Mesendoderm (in vitro differentiated cells): ENCODE data around the gene ATP8B2.
"Not testable (repeated sequence)": the region's sequence is repeated elsewhere in the genome, so short reads cannot be mapped to it uniquely, and the experiment has no call there.

Experiments used
- DNase-seq: peaks from one replicate; pipeline ENCODE4 v3.0.0; 2013
- H2AK5ac ChIP-seq: 2 replicates; pipeline ENCODE4 v1.6.1; 2013; ENCODE audit warnings: low read length, inconsistent platforms
- H2BK120ac ChIP-seq: 2 replicates; pipeline ENCODE4 v1.6.1; 2013; ENCODE audit warnings: low read depth, mild to moderate bottlenecking, low read length, moderate library complexity, mixed read lengths
- H2BK15ac ChIP-seq: replicated peaks from 2 replicates; pipeline ENCODE4 v1.6.1; 2013; ENCODE audit warnings: low read depth, mild to moderate bottlenecking, moderate library complexity
- H2BK5ac ChIP-seq: 2 replicates; pipeline ENCODE4 v1.6.1; 2013; ENCODE audit warnings: low read length, inconsistent platforms
- H3K18ac ChIP-seq: 2 replicates; pipeline ENCODE4 v1.6.1; 2013; ENCODE audit warnings: mild to moderate bottlenecking, low read length, mixed read lengths
- H3K23ac ChIP-seq: one replicate; pipeline ENCODE4 v1.6.1; 2013; ENCODE audit warnings: low read length
- H3K27ac ChIP-seq: 2 replicates; pipeline ENCODE4 v1.5.1; 2013; ENCODE audit warnings: low read depth, mild to moderate bottlenecking, inconsistent platforms, low read length, moderate library complexity
- H3K27me3 ChIP-seq: 2 replicates; pipeline ENCODE4 v1.6.1; 2013; ENCODE audit warnings: low read length, control low read depth, mild to moderate bottlenecking, inconsistent platforms; ENCODE audit not compliant: insufficient read depth, poor library complexity
- H3K36me3 ChIP-seq: 2 replicates; pipeline ENCODE4 v1.6.1; 2013; ENCODE audit warnings: low read length, inconsistent platforms; ENCODE audit not compliant: control insufficient read depth, insufficient read depth
- H3K4ac ChIP-seq: one replicate; pipeline ENCODE4 v1.6.1; 2013; ENCODE audit warnings: low read depth, mild to moderate bottlenecking, low read length, moderate library complexity
- H3K4me1 ChIP-seq: 2 replicates; pipeline ENCODE4 v1.6.1; 2013; ENCODE audit warnings: low read depth, low read length, inconsistent platforms; ENCODE audit not compliant: control insufficient read depth
- H3K4me2 ChIP-seq: 2 replicates; pipeline ENCODE4 v1.6.1; 2013; ENCODE audit warnings: low read length
- H3K4me3 ChIP-seq: 2 replicates; pipeline ENCODE4 v1.5.1; 2013; ENCODE audit warnings: mild to moderate bottlenecking, low read length
- H3K56ac ChIP-seq: one replicate; pipeline ENCODE4 v1.6.1; 2013; ENCODE audit warnings: low read length
- H3K79me1 ChIP-seq: 2 replicates; pipeline ENCODE4 v1.6.1; 2013; ENCODE audit warnings: low read length, inconsistent platforms
- H3K79me2 ChIP-seq: 2 replicates; pipeline ENCODE4 v1.6.1; 2013; ENCODE audit warnings: mild to moderate bottlenecking, low read length; ENCODE audit not compliant: control insufficient read depth, insufficient read depth
- H3K9ac ChIP-seq: 2 replicates; pipeline ENCODE4 v1.6.1; 2013; ENCODE audit warnings: low read length, inconsistent platforms
- H4K5ac ChIP-seq: one replicate; pipeline ENCODE4 v1.6.1; 2013; ENCODE audit warnings: low read length
- H4K8ac ChIP-seq: one replicate; pipeline ENCODE4 v1.6.1; 2013; ENCODE audit warnings: low read depth, mild to moderate bottlenecking, control low read depth, low read length, moderate library complexity
- WGBS: extraction: QIAGEN DNeasy Blood & Tissue Kit; methylation state at CpG from one replicate; pipeline ENCODE4 v1.1.7; 2013; ENCODE audit warnings: low lambda C conversion rate, missing lambda C conversion rate; ENCODE audit not compliant: insufficient coverage; ENCODE audit errors: extremely low coverage; 5-methylcytosine and 5-hydroxymethylcytosine counted together

Gene ATP8B2

DNA sequence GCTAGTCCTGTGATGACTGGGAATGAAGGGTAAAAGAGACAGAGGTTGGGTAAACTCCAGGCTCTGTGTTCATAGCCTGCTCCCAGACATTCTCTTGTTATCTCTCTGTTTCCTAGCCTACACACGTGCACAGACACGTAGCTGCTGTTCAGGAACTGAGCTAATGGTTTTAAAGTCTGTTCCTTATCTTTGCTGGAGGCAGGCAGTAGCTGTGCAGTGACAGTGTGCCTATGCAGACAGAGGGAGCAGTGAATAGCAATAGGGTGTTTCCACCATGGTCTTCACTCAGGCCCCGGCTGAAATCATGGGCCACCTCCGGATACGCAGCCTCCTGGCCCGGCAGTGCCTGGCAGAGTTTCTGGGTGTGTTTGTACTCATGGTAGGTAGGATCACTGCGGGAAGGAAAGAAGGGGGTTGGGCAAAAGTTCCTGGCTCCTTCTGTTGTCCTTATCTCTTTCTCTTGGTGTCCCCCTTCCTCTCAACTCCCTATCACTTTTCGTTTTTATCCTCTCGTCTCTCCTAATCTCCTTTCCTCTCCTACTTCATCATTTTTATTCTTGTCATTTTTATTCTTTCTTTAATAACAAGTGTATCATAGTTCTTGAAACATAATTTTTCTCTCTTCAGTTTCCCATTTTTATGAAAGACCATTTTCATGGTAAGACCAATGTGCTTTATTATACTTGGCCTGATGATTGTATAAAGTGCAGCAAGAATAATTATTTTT lies 4.3 kb upstream of the ATP8B2 start, which contains the start of gene AQP10:
TSS of gene AQP10 (plus strand) at position 212 of the 727 bp plus-strand sequence. CDS start at position 275, 63 bp downstream.
- Histone ChIP-seq H3K27me3 (no peaks in the 10 kb centered on the region), H2BK5ac (no peak within 1 kb of the TSS), H3K4me1 (no peaks in the 10 kb centered on the region), H3K79me1 (no peaks in the 10 kb centered on the region), H3K9ac (no peak within 1 kb of the TSS), H2BK15ac (no peak within 1 kb of the TSS), H4K8ac (no peak within 1 kb of the TSS), H3K4ac (no peak within 1 kb of the TSS), H3K18ac (no peak within 1 kb of the TSS), H2AK5ac (no peak within 1 kb of the TSS), H3K56ac (no peak within 1 kb of the TSS), H3K4me2 (no peak within 1 kb of the TSS), H3K79me2 (no peaks in the 10 kb centered on the region), H3K23ac (no peak within 1 kb of the TSS), H4K5ac (no peak within 1 kb of the TSS), H3K36me3 (no peaks in the 10 kb centered on the region), H2BK120ac (no peak within 1 kb of the TSS), H3K27ac (no peak within 1 kb of the TSS), H3K4me3 (no peak within 1 kb of the TSS)
- no peak for DNase-seq
- WGBS = 100% methylated on average over 2 of the region's 9 CpGs

DNA sequence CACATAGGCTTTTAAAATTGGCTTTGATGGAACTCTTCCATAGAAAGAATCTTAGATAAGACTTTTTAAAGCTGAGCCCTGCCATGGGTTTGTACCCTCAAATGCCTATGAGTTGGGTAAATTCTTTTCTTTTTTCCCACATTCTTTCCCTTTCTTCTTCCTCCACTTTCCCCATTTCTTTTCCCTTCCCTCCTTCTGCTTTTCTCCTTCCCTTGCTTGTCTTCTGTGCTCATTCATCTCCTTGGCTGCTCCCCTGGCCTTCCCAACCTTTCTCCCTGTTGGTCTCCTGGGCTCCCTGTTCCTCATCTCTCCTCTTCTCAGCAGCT lies 3.8 kb upstream of the ATP8B2 start:
- H3K9ac ChIP-seq, H2AK5ac ChIP-seq, H4K8ac ChIP-seq, H3K18ac ChIP-seq, H2BK5ac ChIP-seq, H4K5ac ChIP-seq, H3K4me2 ChIP-seq, H3K23ac ChIP-seq, H3K36me3 ChIP-seq, H3K79me2 ChIP-seq, H3K27me3 ChIP-seq, DNase-seq, H3K56ac ChIP-seq, H2BK15ac ChIP-seq, H3K4ac ChIP-seq, H2BK120ac ChIP-seq, H3K4me1 ChIP-seq, H3K79me1 ChIP-seq, H3K27ac ChIP-seq, H3K4me3 ChIP-seq: not testable (repeated sequence)

DNA sequence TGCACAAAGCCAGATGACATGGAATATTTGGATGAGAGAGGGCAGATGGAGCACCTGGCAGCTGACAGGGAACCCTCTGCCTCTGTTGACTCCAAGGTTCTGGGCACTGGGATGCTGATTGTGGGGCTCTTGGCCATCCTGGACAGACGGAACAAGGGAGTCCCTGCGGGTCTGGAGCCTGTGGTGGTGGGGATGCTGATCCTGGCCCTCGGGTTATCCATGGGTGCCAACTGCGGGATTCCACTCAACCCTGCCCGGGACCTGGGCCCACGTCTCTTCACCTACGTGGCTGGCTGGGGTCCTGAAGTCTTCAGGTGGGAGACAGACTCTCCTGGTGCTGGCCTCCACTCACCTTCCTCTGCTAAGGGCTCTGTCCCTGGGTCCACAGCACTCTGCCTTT lies 1.8 kb upstream of the ATP8B2 start:
- H3K79me2 ChIP-seq = peaks cover 3% of the 10 kb centered on the region
- WGBS = no CpG with 5 or more reads among the region's 7 CpGs
- no peak overlapping the region for H3K4me3 ChIP-seq
- H3K36me3 ChIP-seq = no peaks in the 10 kb centered on the region
- H2AK5ac ChIP-seq = no peak overlapping the region
- no peak overlapping the region for H2BK5ac ChIP-seq
- H2BK15ac ChIP-seq = no peak overlapping the region
- peaks cover 13% of the 10 kb centered on the region for H3K4me1 ChIP-seq
- no peak overlapping the region for H2BK120ac ChIP-seq
- no peak for DNase-seq
- no peaks in the 10 kb centered on the region for H3K27me3 ChIP-seq
- H4K8ac ChIP-seq = no peak overlapping the region
- no peak overlapping the region for H3K23ac ChIP-seq
- no peak overlapping the region for H3K4me2 ChIP-seq
- H3K56ac ChIP-seq = no peak overlapping the region
- H3K79me1 ChIP-seq = peaks cover 3% of the 10 kb centered on the region
- H4K5ac ChIP-seq = no peak overlapping the region
- no peak overlapping the region for H3K18ac ChIP-seq
- no peak overlapping the region for H3K27ac ChIP-seq
- H3K9ac ChIP-seq = no peak overlapping the region
- no peak overlapping the region for H3K4ac ChIP-seq

DNA sequence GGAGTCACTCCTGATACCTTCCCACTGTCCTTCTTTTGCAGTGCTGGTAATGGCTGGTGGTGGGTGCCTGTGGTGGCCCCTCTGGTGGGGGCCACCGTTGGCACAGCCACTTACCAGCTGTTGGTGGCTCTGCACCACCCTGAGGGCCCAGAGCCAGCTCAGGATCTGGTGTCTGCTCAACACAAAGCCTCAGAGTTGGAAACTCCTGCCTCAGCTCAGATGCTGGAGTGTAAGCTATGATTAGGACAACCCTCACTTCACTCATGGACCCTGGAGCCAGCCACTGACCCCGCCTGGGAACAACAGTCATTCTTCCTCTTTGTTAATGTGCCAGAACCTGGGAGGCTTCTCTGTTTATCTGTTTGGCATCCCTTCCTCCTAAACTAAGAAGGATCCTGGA lies 1.1 kb upstream of the ATP8B2 start:
- no peak overlapping the region for H3K4me3 ChIP-seq
- H3K18ac ChIP-seq = no peak overlapping the region
- H2BK5ac ChIP-seq = no peak overlapping the region
- H4K8ac ChIP-seq = no peak overlapping the region
- no peak overlapping the region for H3K4me2 ChIP-seq
- no peaks in the 10 kb centered on the region for H3K36me3 ChIP-seq
- no peak overlapping the region for H4K5ac ChIP-seq
- H3K56ac ChIP-seq = no peak overlapping the region
- no peak for DNase-seq
- H3K27ac ChIP-seq = no peak overlapping the region
- no peak overlapping the region for H2BK120ac ChIP-seq
- no peak overlapping the region for H3K4ac ChIP-seq
- no peak overlapping the region for H3K9ac ChIP-seq
- peaks cover 3% of the 10 kb centered on the region for H3K79me2 ChIP-seq
- no peak overlapping the region for H2BK15ac ChIP-seq
- H3K27me3 ChIP-seq = no peaks in the 10 kb centered on the region
- H3K23ac ChIP-seq = no peak overlapping the region
- H3K4me1 ChIP-seq = peaks cover 13% of the 10 kb centered on the region
- no CpG with 5 or more reads among the region's 2 CpGs for WGBS
- H2AK5ac ChIP-seq = no peak overlapping the region
- peaks cover 3% of the 10 kb centered on the region for H3K79me1 ChIP-seq

DNA sequence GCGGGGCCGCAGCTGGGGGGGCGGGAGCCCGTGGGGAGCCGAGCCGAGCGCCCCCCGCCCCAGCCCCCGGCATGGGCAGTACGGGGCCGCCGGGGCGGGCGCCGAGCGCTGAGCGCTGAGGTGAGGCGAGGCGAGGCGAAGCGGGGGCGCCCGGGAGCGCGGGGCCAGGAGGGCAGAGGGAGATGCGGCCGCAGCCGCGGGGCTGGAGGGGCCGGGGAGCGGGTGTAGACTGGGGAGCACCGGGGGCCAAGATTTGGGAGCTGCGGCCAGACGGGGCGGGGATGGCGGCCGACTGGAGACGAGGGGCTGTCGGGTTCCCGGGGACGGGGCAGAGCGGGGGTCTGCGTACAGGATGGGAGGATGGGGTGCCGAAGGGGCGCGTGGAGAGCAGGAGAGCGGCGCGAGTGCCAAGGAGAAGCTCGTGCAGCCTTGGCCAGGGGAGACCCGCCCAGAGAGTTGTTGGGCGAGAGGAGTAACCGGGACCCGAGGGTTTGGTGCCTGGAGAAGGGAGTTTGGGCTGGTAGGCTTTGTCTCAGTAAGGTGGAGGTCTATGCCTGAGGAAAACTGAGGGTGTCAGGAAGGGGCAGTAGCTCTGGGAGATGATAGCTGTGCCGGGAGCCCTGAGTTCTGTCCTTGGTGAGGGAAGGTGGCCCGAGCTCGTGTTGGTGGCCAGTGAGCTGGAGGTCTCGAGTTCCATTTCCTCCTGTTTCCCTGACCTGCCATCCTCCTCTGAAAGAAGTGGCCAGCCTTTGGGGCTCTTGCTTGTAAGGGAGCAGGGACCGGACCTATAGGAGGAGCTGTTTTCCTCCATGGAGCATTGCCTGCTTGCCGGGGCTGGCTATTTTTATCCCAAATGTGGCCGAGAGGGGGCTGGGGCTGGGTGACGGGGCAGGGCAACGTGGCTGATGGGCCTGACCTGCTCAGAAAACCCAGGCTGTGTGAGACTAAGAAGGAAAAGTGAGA lies 539 bp downstream of the ATP8B2 start:
- Histone ChIP-seq H3K23ac (no peak overlapping the region), H3K4me1 (peaks cover 16% of the 10 kb centered on the region), H3K4ac (no peak overlapping the region), H2BK5ac (no peak overlapping the region), H3K36me3 (no peaks in the 10 kb centered on the region), H3K27ac (peak overlapping the region; percentile 20), H2BK120ac (no peak overlapping the region), H2AK5ac (no peak overlapping the region), H3K4me3 (peak overlapping the region; percentile 79), H4K5ac (no peak overlapping the region), H3K79me1 (peaks cover 11% of the 10 kb centered on the region), H4K8ac (no peak overlapping the region), H3K79me2 (peaks cover 3% of the 10 kb centered on the region), H3K4me2 (peak overlapping the region; percentile 99), H3K9ac (peak overlapping the region; percentile 89), H3K56ac (peak overlapping the region; percentile 94), H3K18ac (peak overlapping the region; percentile 55), H3K27me3 (no peaks in the 10 kb centered on the region), H2BK15ac (no peak overlapping the region)
- no CpG with 5 or more reads among the region's 63 CpGs for WGBS
- DNase-seq = peak; percentile 96
